Heart left ventricle (tissue), 13 donors: ENCODE data around the gene ABCB1.

Experiments used
- POLR2A ChIP-seq, 2 donors: fragments of 450-650 bp; IDR thresholded peaks; one replicate each; pipeline ENCODE4 v1.6.1; 2017; ENCODE audit warnings: antibody characterized with exemption in 2 of 2, mild to moderate bottlenecking in 2 of 2, moderate library complexity in 2 of 2
- TF ChIP-seq, protein P1 (sequence below), 12 donors: fragments of 200-600 bp; sonication (generic) in 4 of 12; IDR thresholded peaks; one replicate each; pipeline versions ENCODE4 v1.5.0 to v1.8.0; 2018 to 2022; ENCODE audit warnings: antibody characterized with exemption in 12 of 12, mild to moderate bottlenecking in 5 of 12
- donor health status: ischemic (EF 13 %, LVEDD 7.1; RV severe dilation, severe dysfunction).
- donor health status: DM: no; HTN: yes; CAD: no.
- donor health status: DM: no; HTN: no; CAD: no.
- donor health status: ischemic (EF 25% LVEDD 6.9; RV normal size, moderate dysfunction).
- donor health status: ischemic (EF 25% LVEDD 5.7; RV mildly dilated, moderate dysfunction).
- donor health status: ischemic (EF 35%, LVEDD 5.7; RV mildly dilated, moderate dysfunction).
- donor health status: nonischemic (EF 11% LVEDD 7.7; RV severe dilation, severe dysfunction).
- donor health status: DM: yes; HTN: yes; CAD: no.
- donor health status: PGD.
- donor health status: ischemic (EF 29% LVEDD 5.4; RV normal size, mild dysfunction).
- donor health status: nonischemic (EF 23%, LVEDD 6.1; RV moderate dilation, normal function).

DNA sequence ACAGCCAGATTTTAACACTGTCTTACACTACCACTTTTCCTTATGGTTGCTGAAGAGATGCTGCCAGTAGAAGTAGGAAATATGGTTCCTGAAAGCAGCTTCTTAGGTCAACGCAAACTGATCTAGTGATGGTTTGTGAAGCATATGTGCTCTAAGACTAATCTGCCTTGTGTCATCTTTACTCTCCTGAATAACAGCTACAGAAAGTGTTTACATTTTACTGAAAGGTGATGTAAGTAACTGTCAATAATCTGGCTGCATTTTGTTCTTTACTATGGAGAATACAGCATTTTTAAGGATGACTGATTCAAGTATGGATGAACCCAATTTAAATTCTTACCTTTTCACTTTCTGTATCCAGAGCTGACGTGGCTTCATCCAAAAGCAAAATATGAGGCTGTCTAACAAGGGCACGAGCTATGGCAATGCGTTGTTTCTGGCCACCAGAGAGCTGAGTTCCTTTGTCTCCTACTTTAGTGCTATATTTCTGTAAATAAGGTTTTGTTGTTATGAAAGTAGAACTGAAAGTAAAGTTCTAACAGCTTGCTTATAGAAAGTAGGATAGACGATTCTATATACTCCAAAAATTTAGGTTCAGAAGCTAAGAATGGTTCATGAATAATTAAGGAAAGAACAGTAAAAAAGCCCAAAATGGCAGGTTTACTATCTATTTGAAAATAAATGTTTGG is 95.0 kb downstream of the ABCB1 start:
- TF ChIP-seq, protein P1, sequence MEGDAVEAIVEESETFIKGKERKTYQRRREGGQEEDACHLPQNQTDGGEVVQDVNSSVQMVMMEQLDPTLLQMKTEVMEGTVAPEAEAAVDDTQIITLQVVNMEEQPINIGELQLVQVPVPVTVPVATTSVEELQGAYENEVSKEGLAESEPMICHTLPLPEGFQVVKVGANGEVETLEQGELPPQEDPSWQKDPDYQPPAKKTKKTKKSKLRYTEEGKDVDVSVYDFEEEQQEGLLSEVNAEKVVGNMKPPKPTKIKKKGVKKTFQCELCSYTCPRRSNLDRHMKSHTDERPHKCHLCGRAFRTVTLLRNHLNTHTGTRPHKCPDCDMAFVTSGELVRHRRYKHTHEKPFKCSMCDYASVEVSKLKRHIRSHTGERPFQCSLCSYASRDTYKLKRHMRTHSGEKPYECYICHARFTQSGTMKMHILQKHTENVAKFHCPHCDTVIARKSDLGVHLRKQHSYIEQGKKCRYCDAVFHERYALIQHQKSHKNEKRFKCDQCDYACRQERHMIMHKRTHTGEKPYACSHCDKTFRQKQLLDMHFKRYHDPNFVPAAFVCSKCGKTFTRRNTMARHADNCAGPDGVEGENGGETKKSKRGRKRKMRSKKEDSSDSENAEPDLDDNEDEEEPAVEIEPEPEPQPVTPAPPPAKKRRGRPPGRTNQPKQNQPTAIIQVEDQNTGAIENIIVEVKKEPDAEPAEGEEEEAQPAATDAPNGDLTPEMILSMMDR (IDR thresholded peaks at IDR 0.05) = no peak
- no peak for TF ChIP-seq POLR2A (IDR thresholded peaks at IDR 0.05)
